Testis (tissue), 2 donors: Measurements from ENCODE around the gene GABRB3.

ENCODE experiments used
- CTCF ChIP-seq, 3 experiments: fragments of 450-650 bp in 2 of 3; fragments of 200-600 bp in 1 of 3; sonication (generic) in 1 of 3; IDR thresholded peaks; one replicate each; pipeline ENCODE4 v1.5.1; 2016 to 2019; ENCODE audit warnings: antibody characterized with exemption in 3 of 3, mild to moderate bottlenecking in 2 of 3, moderate library complexity in 1 of 3
- POLR2A ChIP-seq: fragments of 450-650 bp; IDR thresholded peaks from one replicate; pipeline ENCODE4 v1.6.1; 2017; ENCODE audit warnings: antibody characterized with exemption, mild to moderate bottlenecking, moderate library complexity

GRCh38 chr15:26805470-26805869 lies 32.6 kb upstream of the GABRB3 start:
- TF ChIP-seq CTCF (IDR thresholded peaks at IDR 0.05): no peak
- TF ChIP-seq POLR2A: no peak
